ENCODE measurements around the gene PRKAG2.

PRKAG2 gene

GRCh38 chr7:151678227-151678604 lies 198.7 kb downstream of the PRKAG2 start:
- no peak for DNase-seq (ENCODE audit: low spot score)

DNA sequence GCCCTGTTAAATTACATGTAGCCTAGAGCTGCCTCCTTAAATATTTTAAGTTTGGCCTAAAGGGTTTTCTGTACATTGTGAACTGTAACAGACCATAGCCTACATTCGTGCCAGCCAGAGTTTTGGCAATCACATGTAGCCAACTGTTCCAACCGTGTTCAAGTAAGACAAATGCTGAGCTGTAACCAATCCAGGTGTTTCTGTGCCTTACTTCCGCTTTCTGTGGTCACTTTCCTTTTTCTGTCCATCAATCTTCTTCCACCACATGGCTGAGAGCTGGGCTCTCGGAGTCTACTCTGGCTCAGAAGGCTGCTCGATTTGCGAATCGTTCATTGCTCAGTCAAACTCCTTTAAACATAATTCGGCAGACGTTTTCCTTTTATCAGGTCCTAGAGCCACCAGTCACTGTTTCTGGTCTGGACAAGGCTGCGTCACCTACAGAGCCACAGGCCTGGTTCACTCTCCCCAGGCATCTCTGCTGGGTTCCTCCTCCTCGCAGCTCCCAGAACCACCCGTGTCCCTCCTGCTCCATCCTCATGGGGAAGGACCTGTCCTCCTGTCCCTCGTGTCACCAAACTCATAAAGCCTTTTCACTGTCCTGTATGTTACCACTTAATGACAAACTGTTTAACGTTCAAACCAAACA lies 199.2 kb downstream of the PRKAG2 start:
- no peak for DNase-seq (ENCODE audit: low spot score)

- DNase-seq (ENCODE audit: low spot score) = no peak
Measured at GRCh38 chr7:151676759-151677158, 200.2 kb downstream of the PRKAG2 start.

DNA sequence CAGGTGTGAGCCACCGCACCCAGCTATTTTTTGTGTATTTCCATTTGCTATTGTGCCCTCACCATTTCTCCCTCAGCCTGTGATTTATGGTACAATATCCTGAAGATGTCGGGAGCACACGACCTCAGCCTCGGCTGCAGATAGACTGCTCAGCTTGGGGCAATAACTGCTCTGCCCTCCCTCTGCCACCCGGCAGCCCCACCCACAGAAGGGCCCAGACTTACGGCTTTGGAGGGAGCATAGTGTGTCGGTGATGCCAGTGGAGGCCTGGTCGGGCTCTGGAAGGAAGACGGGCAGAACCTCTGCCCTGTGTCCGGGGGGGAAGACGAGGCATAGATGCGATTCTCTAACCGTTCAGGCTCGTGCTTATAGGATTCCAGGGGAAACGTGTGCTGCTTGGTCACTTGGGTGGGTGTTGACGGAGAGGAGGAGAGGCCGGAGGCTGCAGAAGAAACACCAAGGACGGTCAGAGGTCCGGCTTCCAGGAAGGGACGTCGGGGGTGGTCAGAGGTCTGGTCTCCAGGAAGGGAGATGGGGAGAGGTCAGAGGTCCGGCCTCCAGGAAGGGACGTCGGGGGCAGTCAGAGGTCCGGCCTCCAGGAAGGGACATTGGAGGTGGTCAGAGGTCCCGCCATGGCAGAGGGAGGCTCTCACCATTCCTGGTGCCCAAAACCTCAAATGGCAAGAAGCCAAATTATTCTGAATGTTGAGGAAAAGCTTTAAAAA lies 201.6 kb downstream of the PRKAG2 start:
- DNase-seq (ENCODE audit: low spot score) = no peak

DNA sequence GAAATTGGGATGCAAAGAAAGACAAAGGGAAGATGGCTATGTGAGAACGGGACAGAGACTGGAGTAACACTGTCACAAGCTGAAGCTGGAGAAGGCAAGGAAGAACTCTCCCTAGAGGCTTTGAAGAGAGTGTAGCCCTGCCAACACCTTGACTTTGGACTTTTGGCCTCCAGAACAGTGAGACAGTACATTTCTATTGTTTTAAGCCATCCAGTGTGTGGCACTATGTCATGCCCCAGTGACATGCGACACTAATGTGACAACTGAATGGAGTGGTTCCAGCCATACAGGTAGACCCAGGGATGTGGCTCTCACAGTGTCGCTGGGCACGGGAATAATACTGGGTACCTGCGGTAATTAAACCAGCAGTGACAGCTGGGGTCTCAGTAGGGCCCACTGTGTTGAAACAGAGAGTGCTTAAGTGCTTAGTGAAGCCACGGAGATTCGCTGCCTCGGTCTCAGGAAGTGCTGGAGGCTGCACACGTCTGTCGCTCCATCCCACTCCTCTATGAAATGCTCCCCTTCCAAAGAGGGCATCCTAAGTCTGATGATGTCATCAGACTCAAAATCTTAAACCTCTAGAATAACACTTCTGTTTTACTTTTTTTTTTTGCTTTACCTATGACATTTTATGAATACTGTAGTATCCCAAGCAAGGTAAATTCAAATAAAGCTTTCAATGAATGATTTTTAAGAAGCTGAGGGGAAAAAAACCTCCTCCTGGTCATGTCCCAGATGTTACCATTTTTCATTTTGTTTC lies 202.6 kb downstream of the PRKAG2 start:
- no peak for DNase-seq (ENCODE audit: low spot score)

DNA sequence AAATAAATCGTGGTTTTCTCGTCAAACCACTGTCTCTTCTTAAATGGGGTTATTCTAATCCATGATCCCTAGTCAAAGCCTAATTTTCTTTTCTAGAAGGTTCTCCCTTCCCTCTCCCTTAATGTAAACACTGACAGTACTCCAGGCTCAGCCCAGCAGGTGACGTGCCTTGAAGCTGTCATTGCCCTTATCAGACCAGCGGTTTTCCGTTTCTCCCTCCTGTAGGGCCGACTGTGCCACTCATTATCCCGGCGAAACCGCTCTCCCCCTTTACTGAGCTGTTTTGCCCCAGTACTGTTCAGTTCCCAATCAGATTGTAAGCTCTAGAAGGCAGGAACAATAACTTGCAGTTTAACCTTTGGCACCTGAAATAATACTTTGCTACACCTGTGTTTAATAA lies 203.7 kb downstream of the PRKAG2 start:
- DNase-seq (ENCODE audit: low spot score) = no peak

GRCh38 chr7:151672716-151673115 lies 204.2 kb downstream of the PRKAG2 start:
- no peak for DNase-seq (ENCODE audit: low spot score)

DNA sequence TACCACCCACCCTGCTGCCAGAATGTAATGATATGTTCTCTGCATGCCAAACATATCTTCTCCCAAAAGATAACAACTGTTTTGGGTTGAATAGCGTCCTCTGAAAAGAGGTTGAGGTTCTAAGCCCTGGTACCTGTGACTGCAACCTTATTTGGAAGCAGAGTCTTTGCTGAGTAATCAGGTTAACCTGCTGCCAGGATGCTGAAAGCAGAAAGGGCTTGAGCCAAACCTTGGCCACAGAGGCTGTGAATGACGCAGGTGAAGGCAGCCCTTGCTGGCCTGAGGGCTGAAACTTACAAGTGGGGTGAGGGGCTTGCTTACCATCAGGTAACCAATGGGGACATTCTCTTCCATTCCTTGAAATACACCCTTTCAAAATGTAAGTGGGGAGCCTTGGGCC lies 205.4 kb downstream of the PRKAG2 start:
- no peak for DNase-seq (ENCODE audit: low spot score)

- DNase-seq (ENCODE audit: low spot score) = no peak
Measured at GRCh38 chr7:151669762-151670161, 207.2 kb downstream of the PRKAG2 start.

GRCh38 chr7:151666886-151667285 lies 210.0 kb downstream of the PRKAG2 start:
- no peak for DNase-seq (ENCODE audit: low spot score)

DNA sequence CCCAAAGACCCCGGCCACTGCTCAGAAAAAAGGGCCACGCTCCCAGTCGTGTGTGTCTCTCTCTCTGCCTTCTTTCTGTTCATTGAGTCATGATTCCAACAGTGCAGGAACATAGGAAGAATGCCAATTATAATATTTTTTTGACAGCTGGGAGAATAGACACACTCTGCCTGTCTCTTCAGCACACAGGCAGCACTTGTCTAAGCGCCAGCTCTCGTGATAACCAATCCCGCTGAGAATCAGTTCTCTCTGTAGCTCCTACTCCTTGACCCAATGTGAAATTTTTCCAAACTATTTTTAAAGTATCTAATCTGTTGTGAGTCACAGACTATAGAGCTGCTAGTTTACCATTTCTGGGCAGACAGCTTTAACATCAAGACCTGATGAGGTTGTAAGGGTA lies 211.5 kb downstream of the PRKAG2 start:
- no peak for DNase-seq (ENCODE audit: low spot score)

DNA sequence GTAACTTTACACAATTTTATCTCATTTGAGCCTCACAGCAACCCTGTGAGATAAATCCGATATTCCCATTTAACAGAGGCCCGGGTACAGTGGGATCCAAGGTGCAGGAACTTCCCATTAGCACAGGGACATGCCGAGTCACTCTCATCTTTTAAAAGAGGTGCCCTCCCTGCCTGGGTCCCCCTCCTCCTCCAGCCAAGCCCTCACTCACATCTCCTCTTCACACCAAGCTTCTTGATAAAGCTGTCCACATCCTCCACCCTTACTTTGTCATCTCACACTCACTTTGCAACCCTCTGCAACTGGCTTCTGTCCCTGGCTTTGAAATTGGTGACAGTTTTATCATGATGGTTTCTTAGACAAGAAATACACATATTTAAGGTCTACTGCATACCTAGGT lies 212.6 kb downstream of the PRKAG2 start:
- DNase-seq (ENCODE audit: low spot score) = no peak

- DNase-seq (ENCODE audit: low spot score) = no peak
Measured at GRCh38 chr7:151663382-151664100, 213.4 kb downstream of the PRKAG2 start.

GRCh38 chr7:151662251-151662826 lies 214.6 kb downstream of the PRKAG2 start:
- no peak for DNase-seq (ENCODE audit: low spot score)

DNA sequence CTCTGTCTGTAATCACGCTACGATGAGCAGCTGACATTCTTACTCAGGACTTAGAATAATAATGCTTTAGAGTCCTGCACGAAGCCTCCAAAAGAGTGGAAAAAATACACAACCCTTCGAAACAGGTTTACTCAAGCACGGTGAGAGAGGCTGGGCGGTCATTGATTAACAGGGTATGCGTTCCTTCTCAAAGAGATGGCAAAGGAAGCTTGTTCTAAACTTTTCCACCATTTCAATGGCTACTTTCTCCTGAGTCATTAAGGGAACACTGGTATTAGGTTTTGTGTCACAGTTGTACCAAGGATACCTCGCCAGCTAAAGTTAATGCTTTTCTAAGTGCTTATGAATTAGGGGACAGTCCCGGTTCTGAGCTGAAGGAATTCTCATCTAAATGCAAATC lies 215.3 kb downstream of the PRKAG2 start:
- DNase-seq (ENCODE audit: low spot score) = no peak

GRCh38 chr7:151660141-151660540 lies 216.8 kb downstream of the PRKAG2 start:
- no peak for DNase-seq (ENCODE audit: low spot score)

- DNase-seq (ENCODE audit: low spot score) = no peak
Measured at GRCh38 chr7:151659219-151659618, 217.7 kb downstream of the PRKAG2 start.

DNA sequence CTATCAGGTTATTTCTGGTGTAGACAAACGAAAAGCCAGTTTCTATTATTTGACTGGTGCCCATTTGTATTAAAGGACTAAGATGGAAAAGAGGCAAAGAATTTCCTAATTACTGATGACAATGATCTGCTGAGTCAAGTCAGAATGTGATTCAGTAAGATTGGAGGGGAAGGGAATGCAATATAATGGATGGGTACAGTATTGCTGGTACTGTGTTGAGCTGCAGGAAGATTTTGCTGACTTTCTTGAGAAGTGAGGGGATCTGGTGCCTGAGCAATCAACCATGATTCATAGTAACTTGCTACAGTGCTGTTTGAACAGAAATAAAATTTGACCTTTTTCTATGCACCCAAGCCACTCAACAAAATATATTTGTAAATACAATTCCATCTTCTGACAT lies 218.1 kb downstream of the PRKAG2 start:
- DNase-seq (ENCODE audit: low spot score) = no peak

- no peak for DNase-seq (ENCODE audit: low spot score)
Measured at GRCh38 chr7:151657173-151657572, 219.7 kb downstream of the PRKAG2 start.

DNA sequence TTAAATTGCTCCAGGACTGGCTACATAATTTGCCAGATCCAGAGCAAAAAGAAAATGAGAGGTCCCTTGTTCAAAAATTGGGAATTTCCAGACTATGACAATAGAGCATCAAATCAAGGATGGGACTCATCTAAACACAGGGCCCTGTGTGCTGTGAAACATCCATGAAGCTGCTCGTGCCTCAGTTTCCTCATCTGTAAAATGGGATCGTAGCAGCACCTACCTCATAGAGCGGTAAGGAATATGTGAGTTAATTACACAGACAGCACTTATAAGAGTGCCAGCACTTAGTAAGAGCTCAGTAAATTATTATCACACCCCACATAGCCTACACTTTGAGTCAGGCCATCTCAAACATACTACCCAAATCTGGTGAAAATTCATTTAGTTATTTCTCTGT lies 221.4 kb downstream of the PRKAG2 start:
- no peak for DNase-seq (ENCODE audit: low spot score)

- no peak for DNase-seq (ENCODE audit: low spot score)
Measured at GRCh38 chr7:151652111-151652510, 224.8 kb downstream of the PRKAG2 start.

DNA sequence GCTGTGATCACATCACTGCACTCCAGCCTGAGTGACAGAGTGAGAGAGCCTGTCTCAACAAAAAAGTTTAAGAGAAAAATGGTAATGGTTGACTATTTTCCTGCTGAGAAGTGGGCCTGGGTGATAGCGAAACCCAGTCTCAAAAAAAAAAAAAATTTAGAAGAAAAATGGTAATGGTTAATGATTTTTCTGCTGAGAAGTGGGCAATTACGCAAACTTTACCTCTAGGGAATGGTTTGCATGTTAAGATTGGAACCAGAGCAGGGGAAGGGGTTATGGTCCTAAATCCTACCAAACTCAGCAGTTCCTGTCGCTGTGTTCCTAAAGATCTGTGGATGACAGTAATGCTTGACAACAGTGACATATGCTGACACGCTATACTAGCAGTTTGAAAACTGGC lies 226.8 kb downstream of the PRKAG2 start:
- DNase-seq (ENCODE audit: low spot score) = no peak
